ENCODE measurements around the gene KCNA4.
"Not testable (repeated sequence)": the region's sequence is repeated elsewhere in the genome, so short reads cannot be mapped to it uniquely, and the experiment has no call there.

Gene KCNA4

DNA sequence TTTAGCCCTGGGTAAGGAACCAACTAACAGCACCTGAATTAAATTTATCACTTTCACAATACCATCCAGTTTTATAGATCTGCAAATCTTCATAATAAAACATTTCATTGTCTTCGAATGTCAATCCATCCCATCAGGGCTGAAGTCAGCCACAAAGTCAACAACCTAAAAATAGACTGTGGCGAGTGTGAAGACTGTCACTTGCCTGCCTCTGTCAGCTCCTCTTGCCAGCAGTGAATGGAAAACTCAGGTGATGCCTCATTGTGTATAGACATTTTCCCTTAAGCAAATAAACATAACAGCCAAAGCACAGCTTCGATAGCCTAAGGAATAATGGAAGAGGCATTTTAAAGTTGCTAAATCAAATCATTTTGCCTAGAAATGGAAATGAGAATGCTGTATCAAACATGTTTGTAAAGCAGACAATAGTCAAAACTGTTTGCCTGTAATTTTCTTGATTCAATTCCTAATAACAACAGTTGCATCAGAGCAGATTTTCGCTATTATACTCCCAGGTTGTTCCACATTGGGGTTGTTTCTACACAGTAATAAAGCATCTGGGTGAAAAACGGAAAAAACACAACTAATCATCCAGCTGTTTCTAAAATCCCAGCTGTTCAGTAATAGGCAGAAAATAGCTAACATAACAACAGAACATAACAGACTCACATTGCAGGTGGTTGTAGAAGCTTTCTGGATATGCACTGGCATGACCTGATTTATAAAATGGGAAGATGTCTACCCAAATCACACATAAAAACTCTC lies 15.7 kb downstream of the KCNA4 start:
- DNase-seq, result no peak

DNA sequence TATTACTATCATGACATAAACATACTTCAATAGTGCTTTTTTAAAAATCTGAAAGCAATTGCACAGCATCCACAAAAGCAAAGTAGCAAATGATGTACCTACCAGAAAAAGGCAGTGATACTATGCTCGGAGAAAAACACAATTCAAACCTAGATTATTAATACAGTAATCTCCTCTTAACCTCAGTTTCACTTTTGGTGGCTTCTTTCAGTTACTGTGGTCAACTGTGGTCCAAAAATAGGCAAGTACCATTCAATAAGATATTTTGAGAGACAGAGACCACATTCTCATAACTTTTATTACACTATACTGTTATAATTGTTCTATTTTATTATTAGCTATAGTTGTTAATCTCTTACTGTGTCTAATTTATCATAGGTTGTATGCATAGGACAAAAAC lies 20.8 kb downstream of the KCNA4 start:
- no peak for DNase-seq

DNA sequence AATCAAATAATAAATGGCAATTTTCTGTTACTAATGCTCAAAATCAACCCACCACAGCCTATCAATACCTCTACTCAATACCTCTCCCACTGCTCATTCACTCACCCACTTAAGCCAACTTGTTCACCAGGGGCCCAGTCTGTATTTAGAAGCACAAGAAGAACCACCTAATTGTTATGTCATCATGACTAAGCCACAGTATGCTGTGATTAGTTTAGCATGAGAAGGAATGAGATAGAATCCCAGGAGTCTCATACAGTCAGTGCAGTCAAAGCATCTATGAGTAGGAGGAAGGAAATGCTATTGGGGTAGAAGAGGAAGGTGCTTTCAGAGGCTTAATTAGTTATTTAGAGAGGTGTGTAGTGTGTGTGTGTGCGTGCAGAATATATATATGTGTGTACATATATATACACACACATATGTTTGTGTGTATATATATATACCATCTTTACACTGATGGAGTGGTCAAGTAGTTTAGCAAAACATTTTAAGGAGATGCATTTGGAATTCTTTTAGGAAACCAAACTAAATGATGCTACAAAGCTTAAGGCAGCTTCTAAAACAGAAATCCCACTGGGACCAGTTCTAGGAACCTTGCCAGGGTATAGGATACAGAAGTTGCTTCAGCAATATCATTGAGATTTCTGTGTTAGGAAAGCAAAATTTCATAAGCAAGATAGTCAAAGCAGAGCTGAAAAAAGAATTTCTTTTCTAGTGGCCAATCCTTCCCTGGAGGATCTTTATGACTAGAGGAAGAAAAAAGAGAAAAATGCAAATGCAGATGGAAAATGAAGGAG lies 27.5 kb downstream of the KCNA4 start:
- DNase-seq, result no peak

DNA sequence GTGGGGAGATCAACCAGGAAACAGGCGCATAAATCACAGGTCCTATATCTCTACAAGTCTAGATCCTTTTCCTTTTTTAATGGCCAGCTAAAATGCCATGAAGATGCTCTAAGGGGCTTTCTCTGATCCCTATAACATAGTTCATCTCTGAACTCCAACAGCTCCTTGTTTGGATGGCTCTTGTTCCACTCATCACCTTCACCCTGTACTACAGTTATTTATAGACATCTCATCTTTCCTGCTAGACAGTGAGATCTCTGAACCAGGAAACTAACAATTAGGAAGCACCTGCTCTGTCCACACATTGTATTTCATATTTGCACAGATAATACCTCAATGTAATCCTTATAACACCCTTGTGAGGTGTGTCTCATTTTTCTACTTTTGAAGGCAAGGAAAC lies 31.6 kb downstream of the KCNA4 start:
- no peak for DNase-seq

DNA sequence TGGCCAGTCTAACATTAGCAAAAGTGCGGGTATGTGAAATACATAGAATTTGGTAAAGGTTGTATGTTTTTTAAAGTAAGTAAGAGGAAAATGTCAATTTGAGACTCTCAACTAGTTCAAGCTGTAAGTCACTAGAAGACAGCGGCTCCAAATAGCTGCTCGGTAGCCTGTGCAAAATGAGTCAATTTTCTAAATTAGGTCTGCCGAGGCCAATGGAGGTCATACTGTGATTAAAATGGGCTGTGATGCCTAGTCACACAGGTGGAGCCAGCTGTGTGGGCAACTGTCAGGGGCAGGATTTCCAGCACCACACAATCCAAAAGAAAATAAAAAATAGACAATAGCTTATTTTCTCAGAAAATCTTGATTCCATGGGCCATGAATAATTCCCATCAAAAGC lies 32.3 kb downstream of the KCNA4 start:
- DNase-seq, result no peak

- no peak for DNase-seq
Measured at GRCh38 chr11:29978549-29978948, 38.3 kb downstream of the KCNA4 start.

- not testable (repeated sequence) for DNase-seq
Measured at GRCh38 chr11:29975580-29975979, 41.2 kb downstream of the KCNA4 start.

DNA sequence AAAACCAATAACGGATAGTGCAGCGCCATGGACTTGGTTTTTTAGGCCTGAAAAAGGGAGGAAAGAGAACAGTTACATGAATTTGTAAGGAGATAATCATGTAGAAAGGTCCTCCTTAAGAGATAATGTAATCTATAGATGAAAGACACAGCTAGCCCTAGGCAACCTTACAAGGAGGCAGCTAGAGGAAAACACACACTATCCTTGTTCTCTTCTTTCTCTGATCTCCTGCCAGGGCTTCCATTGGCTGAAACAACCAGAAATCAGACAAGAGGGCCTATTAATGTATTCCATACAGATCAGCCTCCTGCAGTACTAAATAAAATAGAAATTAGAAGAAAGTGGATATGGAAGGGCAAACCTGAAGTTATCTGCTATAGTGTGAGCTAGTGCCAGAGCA lies 53.0 kb downstream of the KCNA4 start:
- no peak for DNase-seq

DNA sequence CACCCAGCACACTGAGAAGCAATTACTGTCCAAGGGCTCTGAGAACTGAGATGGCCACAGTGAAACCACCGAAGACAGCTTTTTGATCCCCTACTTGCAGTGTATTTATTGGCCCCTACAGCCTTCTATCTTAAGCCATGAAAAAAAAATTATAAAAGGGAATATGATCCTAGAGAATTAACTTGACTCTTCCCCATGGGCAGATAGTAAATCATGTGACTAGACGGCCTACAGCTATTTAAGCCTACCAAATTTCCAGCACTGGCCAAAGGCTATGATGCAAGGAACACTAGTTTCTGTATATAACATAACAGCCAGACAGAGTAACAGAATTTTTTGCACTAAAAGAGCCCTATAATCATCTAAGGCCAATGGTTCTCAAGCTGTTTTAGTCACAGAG lies 53.8 kb downstream of the KCNA4 start:
- no peak for DNase-seq

DNA sequence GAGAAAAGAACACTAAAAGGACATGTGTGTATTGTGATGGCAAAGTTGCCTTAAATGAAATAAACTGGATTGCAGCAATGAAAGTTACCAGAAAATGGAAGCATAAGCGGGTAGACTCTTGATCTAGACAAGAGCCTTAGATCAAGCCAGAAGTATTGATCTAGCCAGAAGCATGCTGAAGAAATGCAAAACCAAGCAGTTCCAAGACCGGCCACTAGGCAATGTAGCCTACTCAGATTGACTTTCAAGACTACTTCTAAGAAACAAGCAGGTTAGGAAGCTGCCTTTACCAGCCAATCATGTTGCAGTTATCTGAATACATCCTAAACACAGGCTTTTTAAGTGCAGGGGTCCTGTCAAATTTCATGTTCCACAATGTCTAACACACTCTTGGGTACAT lies 54.6 kb downstream of the KCNA4 start:
- DNase-seq, result no peak

All from anterior cingulate cortex (tissue), 58 donors.